SK-N-SH (cell line): ENCODE measurements around the gene ASXL2.

ENCODE experiments used
- MEF2A ChIP-seq: IDR thresholded peaks from 2 replicates; pipeline ENCODE4 v1.4.0; 2012; ENCODE audit warnings: low read depth, borderline replicate concordance
- RAD21 ChIP-seq: IDR thresholded peaks from 2 replicates; pipeline ENCODE4 v1.6.1; 2012; ENCODE audit warnings: mild to moderate bottlenecking, low read length

GRCh38 chr2:25728559-25728958 is 149.7 kb downstream of the ASXL2 start:
- TF ChIP-seq RAD21 (no peak), MEF2A (no peak)
